ENCODE measurements around the gene RAB19.

Gene RAB19

DNA sequence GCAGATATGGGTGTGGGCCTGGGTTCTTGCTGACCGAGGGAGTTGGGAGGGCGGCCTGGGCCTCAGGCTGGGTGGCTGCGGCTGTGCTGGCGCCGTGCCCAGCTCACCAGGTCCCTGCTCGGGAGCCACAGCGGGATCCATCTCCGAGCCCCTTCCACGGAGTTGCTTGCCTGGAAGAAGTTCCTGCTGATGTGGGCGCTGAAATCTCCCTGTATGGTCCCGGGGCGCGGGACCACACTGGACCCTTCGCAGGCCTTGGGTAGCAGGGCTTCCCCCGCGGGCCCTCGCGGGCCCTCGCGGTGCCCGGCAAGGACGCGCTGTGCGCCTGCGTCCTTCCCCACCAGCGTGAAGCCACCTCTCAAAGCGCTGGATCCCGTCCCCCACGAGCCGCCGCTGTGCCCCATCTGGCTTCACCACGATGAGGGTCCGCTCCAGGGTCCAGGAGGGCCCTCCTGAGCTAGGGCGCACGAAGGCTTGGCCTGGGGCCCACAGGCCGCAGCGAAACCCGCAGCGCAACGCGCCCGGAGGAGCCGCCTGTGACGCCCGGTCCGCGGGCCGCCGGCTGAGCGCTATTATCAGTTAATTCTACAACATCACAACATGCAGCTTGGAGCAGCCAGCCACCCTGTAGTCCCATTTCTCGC lies 31.5 kb downstream of the RAB19 start:
- DNase-seq (ENCODE audit: low spot score), result no peak
- in situ Hi-C loops (cut with MboI; ENCODE audit: low pct_unique_long_range_greater_than_20kb, low sequenced_read_pairs, unreplicated experiment), result no loop called here
- TF ChIP-seq, protein P1, sequence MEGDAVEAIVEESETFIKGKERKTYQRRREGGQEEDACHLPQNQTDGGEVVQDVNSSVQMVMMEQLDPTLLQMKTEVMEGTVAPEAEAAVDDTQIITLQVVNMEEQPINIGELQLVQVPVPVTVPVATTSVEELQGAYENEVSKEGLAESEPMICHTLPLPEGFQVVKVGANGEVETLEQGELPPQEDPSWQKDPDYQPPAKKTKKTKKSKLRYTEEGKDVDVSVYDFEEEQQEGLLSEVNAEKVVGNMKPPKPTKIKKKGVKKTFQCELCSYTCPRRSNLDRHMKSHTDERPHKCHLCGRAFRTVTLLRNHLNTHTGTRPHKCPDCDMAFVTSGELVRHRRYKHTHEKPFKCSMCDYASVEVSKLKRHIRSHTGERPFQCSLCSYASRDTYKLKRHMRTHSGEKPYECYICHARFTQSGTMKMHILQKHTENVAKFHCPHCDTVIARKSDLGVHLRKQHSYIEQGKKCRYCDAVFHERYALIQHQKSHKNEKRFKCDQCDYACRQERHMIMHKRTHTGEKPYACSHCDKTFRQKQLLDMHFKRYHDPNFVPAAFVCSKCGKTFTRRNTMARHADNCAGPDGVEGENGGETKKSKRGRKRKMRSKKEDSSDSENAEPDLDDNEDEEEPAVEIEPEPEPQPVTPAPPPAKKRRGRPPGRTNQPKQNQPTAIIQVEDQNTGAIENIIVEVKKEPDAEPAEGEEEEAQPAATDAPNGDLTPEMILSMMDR (IDR thresholded peaks at IDR 0.05; ENCODE audit: extremely low read depth, insufficient read depth, missing control alignments), result no peak

DNA sequence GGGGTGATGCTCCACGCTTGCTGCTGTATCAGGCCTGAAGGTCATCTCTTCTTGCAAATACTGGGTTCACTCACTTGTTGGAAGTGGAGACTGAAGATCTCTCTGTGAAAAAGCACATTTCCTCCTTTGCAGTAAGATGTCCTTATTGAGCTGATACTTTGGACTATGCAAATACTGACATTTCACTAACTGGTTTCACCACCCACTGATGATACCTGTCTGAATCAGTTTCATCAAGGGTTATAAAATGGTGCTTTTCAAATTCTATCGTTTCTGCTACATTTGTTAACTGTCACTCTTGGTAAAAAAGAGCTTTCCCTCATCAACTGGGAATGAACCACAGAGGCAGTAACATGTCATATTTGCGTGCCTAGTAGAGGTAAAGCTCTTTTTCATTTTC lies 35.5 kb downstream of the RAB19 start:
- in situ Hi-C loops (cut with MboI; ENCODE audit: low pct_unique_long_range_greater_than_20kb, low sequenced_read_pairs, unreplicated experiment), result no loop called here
- no peak for DNase-seq (ENCODE audit: low spot score)
- TF ChIP-seq, protein P1 (IDR thresholded peaks at IDR 0.05; ENCODE audit: extremely low read depth, insufficient read depth, missing control alignments), result no peak

GRCh38 chr7:140440593-140440992 lies 36.7 kb downstream of the RAB19 start:
- DNase-seq (ENCODE audit: low spot score), result no peak
- TF ChIP-seq, protein P1 (IDR thresholded peaks at IDR 0.05; ENCODE audit: extremely low read depth, insufficient read depth, missing control alignments), result no peak
- in situ Hi-C loops (cut with MboI; ENCODE audit: low pct_unique_long_range_greater_than_20kb, low sequenced_read_pairs, unreplicated experiment), result no loop called here

DNA sequence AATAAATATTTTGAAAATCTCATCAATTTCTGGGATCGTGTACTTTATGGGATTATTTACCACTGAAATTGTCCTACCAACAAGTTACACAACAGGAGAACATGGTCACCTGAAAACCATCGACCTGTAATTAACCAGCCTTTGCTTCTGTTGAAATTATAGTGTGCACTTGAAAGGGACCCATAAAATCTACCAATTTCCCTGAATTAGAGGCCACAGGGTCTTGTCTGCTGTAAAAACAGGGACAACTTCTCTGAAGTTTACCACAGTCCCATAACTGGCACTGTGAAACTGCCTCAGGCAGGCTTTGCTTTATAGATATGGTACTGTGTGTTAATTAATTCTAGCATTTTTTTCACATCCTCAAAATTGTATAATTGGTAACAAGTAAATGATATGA lies 37.7 kb downstream of the RAB19 start:
- TF ChIP-seq, protein P1 (IDR thresholded peaks at IDR 0.05; ENCODE audit: extremely low read depth, insufficient read depth, missing control alignments), result no peak
- in situ Hi-C loops (cut with MboI; ENCODE audit: low pct_unique_long_range_greater_than_20kb, low sequenced_read_pairs, unreplicated experiment), result no loop called here
- no peak for DNase-seq (ENCODE audit: low spot score)

DNA sequence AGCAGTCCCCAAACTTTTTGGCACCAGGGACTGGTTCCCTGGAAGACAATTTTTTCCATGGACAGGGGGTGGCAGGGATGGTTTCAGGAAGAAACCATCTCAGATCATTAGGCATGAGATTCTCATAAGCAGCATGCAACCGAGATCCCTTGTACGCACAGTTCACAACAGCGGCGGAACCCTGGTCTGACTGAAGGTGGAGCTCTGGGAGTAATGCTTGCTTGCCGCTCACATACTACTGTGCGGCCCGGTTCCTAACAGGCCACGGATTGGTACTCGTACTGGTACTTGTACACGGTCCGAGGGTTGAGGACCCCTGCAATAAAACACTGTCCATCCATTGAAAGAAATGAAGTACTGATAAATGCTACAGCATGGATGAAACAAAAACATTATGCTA lies 42.6 kb downstream of the RAB19 start:
- TF ChIP-seq, protein P1 (IDR thresholded peaks at IDR 0.05; ENCODE audit: extremely low read depth, insufficient read depth, missing control alignments), result no peak
- DNase-seq (ENCODE audit: low spot score), result no peak
- in situ Hi-C loops (cut with MboI; ENCODE audit: low pct_unique_long_range_greater_than_20kb, low sequenced_read_pairs, unreplicated experiment), result no loop called here

GRCh38 chr7:140447841-140448240 lies 44.0 kb downstream of the RAB19 start:
- TF ChIP-seq, protein P1 (IDR thresholded peaks at IDR 0.05; ENCODE audit: extremely low read depth, insufficient read depth, missing control alignments), result no peak
- DNase-seq (ENCODE audit: low spot score), result no peak
- in situ Hi-C loops (cut with MboI; ENCODE audit: low pct_unique_long_range_greater_than_20kb, low sequenced_read_pairs, unreplicated experiment), result no loop called here

Data from GM13977 (cell line).